ENCODE data around the gene HS3ST4. TPM values are rescaled to one million over a fixed set of nuclear protein-coding genes. Genes with fewer than 3 reads are reported as not detected.
"Not testable (repeated sequence)": the region's sequence is repeated elsewhere in the genome, so short reads cannot be mapped to it uniquely, and the experiment has no call there.

The HS3ST4 gene
- total RNA-seq, 1 donor from 2014 or later = not detected

GRCh38 chr16:26071101-26071866 is 379.5 kb downstream of the HS3ST4 start:
- no peak for DNase-seq (ENCODE audit: low spot score)

GRCh38 chr16:26078716-26079355 is 387.1 kb downstream of the HS3ST4 start:
- no peak for DNase-seq (ENCODE audit: low spot score)
- ATAC-seq = no peak

More at GRCh38 chr16:26071101-26071866, 379.5 kb downstream of the HS3ST4 start:
- no peak for ATAC-seq

DNA sequence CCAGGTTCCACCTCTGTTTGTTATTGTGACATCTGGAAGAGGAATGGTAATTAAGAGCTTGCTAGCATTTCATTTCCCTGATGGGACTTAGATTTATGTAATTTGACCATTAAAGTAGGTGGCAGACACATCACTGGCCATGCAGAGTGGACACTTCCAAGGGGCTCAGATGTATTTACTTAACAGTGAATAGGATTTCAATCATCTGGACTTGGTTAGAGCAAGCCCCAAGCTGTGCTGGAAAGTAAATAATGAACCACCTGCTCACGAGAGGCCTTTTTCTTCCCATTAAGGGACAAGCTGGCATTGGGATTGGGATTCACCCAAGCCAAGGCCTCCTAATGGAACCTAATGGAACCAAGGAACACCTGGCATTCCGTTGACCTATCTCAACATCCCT is 395.3 kb downstream of the HS3ST4 start:
- DNase-seq (ENCODE audit: low spot score) = no peak

GRCh38 chr16:26091511-26091910 is 399.8 kb downstream of the HS3ST4 start:
- ATAC-seq = no peak
- DNase-seq (ENCODE audit: low spot score) = no peak

More for the DNA sequence above, 395.3 kb downstream of the HS3ST4 start:
- no peak for ATAC-seq

DNA sequence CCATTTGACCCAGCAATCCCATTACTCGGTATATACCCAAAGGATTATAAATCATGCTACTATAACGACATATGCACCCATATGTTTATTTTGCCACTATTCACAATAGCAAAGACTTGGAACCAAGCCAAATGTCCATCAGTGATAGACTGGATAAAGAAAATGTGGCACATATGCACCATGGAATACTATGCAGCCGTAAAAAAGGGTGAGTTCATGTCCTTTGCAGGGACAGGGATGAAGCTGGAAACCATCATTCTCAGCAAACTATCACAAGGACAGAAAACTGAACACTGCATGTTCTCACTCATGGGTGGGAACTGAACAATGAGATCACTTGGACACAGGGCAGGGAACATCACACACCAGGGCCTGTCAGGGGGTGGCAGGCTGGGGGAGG is 406.4 kb downstream of the HS3ST4 start:
- not testable (repeated sequence) for DNase-seq (ENCODE audit: low spot score); ATAC-seq

GRCh38 chr16:26102369-26102768 is 410.6 kb downstream of the HS3ST4 start:
- ATAC-seq = no peak
- DNase-seq (ENCODE audit: low spot score) = no peak

DNA sequence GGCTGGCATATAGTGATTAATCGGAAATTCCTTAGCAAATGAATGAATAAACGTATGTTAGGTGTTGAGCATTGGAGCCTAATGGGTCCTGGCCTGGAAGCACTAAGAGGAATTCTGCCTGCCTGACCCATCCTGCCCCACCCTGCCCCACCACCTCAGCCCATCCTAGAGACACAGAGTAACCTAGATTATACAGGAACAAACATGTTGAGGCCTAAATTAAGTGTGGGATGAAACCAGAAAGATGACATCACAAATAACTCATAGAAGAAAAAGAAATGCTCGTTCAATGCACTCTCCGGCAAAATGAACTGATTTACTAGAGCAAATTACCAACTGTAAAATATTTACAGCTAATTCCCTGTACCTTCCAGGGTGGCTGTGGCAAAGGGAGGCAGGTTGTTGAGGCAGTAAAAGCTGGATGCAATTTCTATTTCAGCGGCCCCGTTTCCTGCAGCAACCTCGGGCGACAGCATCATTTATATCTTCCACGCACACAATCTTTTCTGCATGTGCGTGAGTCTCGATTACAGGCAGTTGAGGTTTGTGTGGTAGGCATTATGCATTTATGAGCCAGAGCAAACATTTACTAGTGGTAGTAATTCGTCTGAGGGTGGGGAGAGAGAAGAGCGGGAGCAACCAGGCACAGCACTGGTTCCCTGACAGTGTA is 417.2 kb downstream of the HS3ST4 start:
- ATAC-seq (no peak), DNase-seq (ENCODE audit: low spot score) (no peak)

- ATAC-seq = peak; percentile 26
- no peak for DNase-seq (ENCODE audit: low spot score)
These were observed 420.1 kb downstream of the HS3ST4 start for GRCh38 chr16:26111900-26112299.

GRCh38 chr16:26118575-26118974 is 426.8 kb downstream of the HS3ST4 start:
- ATAC-seq = no peak
- DNase-seq (ENCODE audit: low spot score) = no peak

DNA sequence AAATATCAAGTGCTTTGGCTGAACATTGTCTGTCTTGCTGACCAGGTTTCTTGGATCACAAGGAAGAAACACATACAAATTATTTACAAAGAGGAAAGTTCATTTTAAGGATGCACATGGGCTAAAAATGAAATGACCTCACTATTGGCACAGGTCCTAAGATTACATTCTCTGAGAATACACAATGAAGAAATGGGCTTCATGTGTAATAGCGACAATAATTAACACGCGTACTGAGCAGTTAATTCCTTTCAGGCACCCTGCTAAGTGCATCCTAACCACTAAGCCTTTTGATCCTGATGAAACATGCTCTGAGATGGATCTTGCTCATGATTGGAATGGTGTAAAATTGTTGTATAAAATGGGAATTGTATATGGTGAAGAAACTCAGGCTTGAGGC is 429.0 kb downstream of the HS3ST4 start:
- no peak for DNase-seq (ENCODE audit: low spot score)
- no peak for ATAC-seq

GRCh38 chr16:26128296-26128695 is 436.5 kb downstream of the HS3ST4 start:
- DNase-seq (ENCODE audit: low spot score) (no peak), ATAC-seq (no peak)

- ATAC-seq (no peak), DNase-seq (ENCODE audit: low spot score) (no peak)
These were observed 438.2 kb downstream of the HS3ST4 start for GRCh38 chr16:26129997-26130396.

- ATAC-seq (no peak), DNase-seq (ENCODE audit: low spot score) (no peak)
These were observed 441.8 kb downstream of the HS3ST4 start for GRCh38 chr16:26133416-26134093.

DNA sequence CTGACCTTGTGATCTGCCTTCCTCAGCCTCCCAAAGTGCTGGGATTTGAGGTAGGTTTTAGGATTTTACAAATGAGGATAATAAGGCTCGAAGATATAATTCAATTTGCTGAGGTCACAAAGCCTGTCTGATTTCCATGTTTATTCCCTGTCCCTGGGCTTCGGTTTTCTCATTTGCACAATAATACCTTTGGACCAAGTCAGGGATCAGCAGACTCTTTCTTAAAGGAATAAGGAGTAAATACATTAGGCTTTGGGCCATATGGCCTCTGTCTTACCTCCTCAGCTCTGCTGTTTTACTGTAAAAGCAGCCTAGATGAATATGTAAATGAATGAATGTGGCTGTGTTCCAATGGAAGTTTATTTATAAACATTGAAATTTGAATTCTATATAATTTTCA is 442.8 kb downstream of the HS3ST4 start:
- DNase-seq (ENCODE audit: low spot score) (no peak), ATAC-seq (no peak)

DNA sequence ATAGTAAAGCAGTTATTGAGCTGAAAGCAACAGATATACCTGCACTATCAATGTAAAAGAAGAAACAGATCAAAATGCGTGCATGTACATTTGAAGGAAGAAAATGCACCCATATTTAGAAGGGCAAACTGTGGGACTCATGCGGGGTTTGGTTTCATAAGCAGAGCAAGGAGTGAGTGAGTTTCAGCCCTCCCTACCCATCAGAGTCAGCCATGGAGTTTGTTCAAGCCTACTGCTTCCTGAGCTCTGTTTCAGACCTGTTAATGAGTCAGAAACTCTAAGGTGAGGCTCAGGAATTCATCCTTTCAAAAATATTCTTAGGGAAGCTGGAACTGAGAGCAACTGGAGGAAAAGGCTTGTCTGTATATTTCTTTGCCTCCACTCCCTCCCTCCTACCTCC is 446.2 kb downstream of the HS3ST4 start:
- ATAC-seq (no peak), DNase-seq (ENCODE audit: low spot score) (no peak)

- ATAC-seq = no peak
- no peak for DNase-seq (ENCODE audit: low spot score)
These were observed 447.3 kb downstream of the HS3ST4 start for GRCh38 chr16:26139091-26139490.

DNA sequence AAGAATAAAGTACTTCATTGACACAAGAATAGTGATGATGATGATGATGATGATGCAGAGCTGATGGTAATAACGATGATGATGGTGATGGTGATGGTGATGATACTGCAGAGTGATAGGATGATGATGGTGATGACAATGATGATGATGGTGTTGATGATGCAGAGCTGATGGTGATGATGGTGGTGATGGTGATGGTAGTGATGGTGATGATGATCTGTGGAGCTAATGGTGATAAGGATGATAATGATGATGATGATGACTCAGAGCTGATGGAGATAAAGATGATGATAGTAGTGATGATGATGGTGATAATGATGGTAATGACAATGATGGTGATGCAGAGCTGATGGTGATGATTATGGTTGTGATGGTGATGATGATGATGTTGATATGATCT is 448.1 kb downstream of the HS3ST4 start:
- ATAC-seq = no peak
- DNase-seq (ENCODE audit: low spot score) = no peak

- no peak for DNase-seq (ENCODE audit: low spot score)
- no peak for ATAC-seq
These were observed 457.8 kb downstream of the HS3ST4 start for GRCh38 chr16:26149364-26150190.

DNA sequence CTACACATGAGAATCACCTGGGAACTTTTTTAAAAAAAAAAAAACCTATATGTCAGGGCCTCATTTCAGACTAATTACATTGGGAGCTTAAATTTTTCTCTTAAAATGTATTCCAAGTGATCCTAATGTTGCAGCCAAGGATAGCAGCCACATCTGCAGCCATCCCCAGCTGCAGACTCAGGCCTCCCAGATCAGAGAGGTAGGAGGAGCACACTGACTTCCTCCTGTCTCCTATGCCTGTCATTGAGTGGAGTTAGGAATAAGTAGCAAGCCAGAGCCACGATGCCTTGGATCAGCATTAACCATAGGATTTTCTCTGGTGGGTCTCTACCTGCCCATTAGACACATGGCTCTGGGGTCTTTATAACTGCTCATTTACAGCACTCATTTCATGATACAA is 463.5 kb downstream of the HS3ST4 start:
- no peak for DNase-seq (ENCODE audit: low spot score)
- no peak for ATAC-seq

DNA sequence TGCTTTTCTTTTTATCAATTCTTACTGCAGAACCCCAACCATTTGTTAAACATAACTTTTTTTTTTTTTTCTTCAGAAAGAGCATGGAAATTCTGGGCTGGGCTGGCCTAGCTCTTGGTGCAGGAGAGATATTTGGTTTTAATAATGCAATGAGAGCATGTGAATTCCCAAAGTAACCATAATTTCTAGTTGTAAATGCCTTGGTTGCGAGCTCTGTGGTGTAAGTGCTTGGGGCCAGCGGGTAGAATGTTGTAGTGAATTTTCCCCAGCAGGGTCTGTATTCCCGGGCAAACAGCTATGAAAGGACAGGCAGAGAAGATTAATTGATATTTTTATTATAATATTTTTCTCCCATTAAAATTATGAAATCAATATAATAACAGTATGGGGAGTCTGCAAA is 465.6 kb downstream of the HS3ST4 start:
- DNase-seq (ENCODE audit: low spot score) (no peak), ATAC-seq (no peak)
